T follicular helper cell (primary cell): ENCODE data around the gene CASK.
"Not testable (repeated sequence)": the region's sequence is repeated elsewhere in the genome, so short reads cannot be mapped to it uniquely, and the experiment has no call there.

Experiments
- DNase-seq: peaks from one replicate; pipeline ENCODE4 v3.0.0-alpha.2; 2020; ENCODE audit warnings: low read depth

CASK gene

GRCh38 chrX:41516456-41516855 lies 406.9 kb downstream of the CASK start:
- DNase-seq = no peak

DNA sequence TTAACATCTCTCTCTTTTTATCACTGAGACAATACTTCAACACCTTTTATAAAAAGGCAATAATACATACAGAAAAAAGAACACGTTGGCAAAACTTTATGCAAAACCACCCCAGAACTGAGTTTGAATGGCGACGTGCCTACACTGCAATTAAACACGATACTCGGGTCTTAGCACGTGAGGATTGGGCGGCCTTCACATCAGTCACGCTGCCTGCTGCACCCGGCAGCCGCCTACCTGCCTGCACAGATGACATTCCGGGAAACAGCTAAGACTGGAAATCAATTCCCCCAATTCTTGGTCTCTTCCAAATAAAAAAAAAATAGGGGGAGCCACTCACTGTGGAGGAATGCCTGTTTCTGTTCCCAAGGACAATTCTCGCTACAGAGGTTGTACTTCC lies 408.0 kb downstream of the CASK start:
- no peak for DNase-seq

GRCh38 chrX:41514179-41514578 lies 409.2 kb downstream of the CASK start:
- no peak for DNase-seq

DNA sequence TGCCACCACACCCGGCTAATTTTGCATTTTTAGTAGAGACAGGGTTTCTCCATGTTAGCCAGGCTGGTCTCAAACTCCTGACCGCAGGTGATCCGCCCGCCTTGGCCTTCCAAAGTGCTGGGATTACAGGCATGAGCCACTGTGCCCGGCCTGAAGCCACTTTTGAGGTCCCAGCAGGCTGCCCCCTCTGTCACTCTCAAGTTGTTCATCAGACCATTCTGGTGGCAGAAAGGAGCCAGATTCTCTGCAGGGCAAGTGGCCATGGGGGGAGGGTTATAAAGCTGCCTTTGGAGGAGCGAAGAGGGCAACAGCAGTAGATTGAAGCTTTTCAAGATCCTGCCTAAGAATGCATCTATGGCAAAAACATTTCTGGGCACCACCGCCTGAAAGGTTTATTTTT lies 410.5 kb downstream of the CASK start:
- not testable (repeated sequence) for DNase-seq

DNA sequence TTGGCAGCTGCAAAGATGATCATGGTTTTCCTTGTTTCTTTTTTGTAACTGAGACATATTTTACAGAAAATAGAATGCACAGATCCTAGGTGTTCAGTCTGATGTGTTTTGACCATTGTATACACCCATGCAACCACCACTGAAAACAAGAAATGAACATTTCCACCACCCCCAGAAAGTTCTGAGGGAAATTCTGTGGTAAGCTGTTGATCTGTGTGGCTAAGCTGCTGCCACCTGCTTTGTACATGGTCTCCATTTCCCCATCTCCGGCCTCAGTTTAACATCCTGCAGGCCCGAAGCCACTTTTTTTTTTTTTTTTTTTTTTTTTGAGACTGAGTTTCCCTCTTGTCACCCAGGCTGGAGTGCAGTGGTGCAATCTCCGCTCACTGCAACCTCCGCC lies 411.0 kb downstream of the CASK start:
- no peak for DNase-seq

- DNase-seq = no peak
Measured at GRCh38 chrX:41507919-41508318, 415.4 kb downstream of the CASK start.

DNA sequence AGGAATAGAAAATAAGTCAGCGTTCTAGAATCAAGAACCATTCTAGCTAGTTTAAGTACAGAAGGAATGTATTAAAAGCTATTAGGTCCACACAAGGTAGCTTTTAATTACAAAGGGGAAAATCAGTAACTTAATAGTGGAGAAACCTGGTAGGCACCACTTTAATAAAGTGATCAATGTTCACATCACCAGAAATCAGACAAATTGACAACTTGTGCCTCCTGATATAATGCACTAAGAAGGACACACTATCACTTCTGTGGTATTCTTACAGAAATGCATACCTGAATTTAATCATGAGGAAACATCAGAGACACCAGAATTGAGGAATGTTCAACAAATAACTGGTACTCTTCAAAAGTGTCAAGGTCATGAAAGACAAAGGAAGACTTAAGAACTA lies 421.4 kb downstream of the CASK start:
- DNase-seq = no peak

DNA sequence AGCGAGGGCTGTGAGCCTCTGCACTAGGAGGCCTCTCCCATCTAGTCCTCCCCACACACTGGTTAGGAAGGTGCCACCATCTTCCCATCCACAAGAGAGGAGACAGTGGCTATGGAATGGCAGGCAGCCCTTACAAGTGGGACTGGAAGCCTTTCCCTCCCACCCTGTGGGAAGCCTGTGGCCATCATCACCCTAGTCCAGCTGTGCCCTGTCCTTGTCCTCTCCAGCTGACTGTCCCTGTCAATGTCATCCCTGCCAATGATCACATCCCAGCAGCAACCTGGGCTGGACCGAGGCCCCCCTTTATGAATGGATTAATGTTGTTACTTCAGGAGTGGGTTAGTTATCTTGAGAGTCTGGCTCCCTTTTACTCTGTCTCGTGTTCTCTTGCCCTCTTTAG lies 423.4 kb downstream of the CASK start:
- no peak for DNase-seq

GRCh38 chrX:41499195-41499594 lies 424.2 kb downstream of the CASK start:
- no peak for DNase-seq

DNA sequence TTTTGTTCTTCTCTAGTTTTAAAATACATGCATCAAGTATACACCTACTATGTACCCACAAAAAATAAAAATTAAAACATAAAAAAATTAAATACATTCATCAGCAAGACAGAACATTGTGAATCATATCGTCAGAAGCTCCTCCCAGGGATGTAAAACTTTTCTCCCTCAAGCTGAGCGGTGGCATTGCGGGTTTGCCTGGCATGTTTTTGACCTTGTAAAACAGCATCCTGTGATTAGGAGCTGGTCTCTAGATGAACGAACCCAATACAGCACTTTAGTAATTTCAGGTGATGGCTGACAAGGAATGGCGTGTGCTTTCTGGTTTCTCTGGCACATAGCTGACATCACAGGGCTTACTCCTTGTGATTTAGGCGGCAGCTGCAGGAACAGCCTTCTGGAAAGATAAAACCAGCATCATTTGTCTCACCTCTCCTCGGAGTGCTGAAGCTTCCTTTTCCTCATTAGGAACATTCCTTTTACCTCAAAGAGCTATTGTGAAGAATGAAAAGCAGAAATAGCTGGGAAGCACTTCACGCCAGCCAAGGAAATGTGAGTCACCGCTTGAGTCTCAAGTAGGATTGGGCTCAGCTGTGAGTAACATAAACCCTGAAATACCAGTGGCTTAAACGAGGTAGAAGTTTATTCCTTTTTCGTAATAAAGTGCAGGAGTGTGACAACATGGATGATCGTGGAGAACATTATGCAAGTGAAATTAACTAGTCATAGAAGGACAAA lies 431.9 kb downstream of the CASK start:
- no peak for DNase-seq

DNA sequence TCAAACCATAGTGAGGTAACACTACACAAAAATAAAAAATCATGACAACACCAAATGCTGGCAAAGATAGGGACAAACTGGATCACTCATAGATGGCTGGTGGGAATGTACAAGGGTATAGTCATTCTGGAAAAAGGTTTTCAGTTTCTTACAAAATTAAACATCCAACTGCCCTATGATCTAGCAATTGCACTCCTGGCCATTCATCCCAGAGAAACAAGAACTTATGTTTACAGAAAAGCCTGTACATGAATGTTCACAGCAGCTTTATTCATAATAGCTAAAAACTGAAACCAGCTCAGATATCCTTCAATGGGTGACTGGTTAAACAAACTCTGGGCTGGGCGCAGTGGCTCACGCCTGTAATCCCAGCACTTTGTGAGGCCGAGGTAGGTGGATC lies 432.9 kb downstream of the CASK start:
- DNase-seq = no peak

DNA sequence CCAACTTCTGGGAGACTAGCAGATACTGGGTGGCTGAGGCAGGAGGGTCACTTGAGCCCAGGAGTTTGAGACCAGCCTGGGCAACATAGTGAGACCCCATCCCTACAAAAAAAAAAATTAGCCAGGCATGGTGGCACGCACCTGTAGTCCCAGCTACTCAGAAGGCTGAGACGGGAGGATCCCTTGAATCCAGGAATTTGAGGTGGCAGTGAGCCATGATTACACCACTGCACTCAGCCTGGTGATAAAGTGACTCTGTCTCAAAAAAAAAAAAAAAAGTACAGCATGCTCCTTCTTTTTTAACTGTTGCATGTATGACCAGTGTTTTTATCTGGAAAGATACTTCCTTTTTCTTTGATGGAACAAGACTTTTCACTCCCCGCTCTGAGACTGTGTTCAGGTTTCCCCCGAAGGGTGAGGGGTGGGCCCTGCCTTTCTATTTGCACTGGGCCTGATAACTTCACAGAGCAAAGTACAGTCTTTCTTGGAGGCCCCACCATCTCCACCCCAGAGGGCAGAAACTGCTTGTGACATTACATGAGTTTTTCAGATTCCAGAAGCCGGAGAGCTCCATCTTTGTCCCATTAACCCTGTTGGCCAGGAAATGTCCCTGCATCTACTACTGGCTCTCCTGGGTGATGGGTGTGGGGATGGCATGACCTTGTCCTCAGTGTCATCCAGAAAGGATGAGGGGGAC lies 441.1 kb downstream of the CASK start:
- no peak for DNase-seq

DNA sequence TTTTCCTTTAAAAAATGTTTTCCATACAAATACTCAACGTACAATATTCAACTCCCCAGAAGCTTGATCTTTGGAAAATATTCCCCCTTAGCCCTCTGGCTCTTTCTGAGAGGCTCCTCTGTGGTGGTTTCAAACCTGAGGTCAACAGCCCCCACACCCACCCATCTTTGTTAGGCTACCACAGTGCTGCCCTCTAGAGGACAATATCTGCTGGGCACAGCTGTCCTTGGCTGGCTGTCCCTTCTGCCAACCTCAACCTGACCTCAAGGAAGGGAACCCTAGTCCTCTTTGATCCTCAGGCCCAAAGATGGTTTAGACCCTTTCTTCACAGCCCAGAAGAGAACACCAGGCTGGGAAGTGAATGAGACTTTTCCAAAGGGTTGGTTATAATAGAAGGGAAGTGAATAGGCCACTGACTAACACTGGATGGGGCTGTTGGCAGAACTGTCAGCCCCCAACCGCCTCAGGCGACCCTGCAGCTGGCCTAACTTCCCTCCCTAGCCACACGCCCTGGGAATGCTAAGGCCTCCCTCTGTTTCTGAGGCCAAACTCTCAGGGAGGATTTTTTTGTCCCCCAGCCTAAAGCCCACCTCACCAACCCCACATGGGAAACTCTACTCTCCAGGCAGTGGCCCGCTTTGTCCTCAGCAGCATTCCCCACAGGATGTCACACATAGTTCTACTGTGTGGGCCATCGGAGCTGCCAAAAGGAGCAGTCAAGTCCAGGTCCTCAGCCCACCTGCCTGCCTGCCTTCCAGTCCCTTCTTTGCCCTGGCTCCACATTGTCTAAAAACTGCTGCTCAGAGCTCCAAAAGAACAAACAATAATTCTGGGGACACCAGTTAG lies 441.9 kb downstream of the CASK start:
- no peak for DNase-seq

GRCh38 chrX:41480508-41481260 lies 442.7 kb downstream of the CASK start:
- no peak for DNase-seq

GRCh38 chrX:41478381-41478911 lies 444.9 kb downstream of the CASK start:
- DNase-seq = no peak

- no peak for DNase-seq
Measured at GRCh38 chrX:41475591-41476241, 447.6 kb downstream of the CASK start.

DNA sequence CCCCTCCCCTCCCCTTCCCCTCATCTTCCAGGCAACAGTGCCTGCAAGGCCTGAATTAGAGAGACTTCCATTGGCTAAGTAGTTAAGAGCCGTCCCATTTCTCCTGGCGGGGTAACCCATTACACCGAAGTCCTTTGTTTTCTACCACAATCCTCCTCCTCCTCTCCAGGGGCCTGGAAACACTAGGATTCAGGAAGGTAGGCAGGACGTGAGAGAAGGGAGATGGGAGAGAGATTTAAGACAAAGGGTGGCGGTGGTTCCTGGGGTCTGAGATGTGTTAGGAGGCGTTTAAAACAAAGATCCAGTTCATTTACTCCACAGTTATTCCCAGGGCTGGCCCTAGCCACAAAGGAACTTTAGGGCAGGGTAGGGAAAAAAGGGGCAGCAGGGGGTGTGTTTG lies 448.2 kb downstream of the CASK start:
- DNase-seq = no peak

DNA sequence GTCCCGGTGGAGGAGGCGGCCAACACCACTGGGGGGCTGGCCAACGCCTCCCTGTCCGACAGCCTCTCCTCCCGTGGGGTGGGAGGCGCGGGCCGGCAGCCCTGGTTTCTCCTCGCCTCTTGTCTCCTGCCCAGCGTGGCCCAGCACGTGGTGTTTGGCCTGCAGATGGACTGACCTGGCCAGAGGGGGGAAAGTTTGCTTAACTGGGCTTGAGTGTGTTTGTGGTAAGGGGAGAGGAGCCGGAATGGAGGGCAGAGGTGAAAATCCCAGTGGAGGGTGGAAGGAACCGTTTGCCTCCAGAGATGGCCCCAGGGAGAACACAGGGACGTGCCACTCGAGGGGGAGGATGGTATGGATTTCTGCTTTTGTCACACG lies 448.6 kb downstream of the CASK start:
- DNase-seq = no peak

DNA sequence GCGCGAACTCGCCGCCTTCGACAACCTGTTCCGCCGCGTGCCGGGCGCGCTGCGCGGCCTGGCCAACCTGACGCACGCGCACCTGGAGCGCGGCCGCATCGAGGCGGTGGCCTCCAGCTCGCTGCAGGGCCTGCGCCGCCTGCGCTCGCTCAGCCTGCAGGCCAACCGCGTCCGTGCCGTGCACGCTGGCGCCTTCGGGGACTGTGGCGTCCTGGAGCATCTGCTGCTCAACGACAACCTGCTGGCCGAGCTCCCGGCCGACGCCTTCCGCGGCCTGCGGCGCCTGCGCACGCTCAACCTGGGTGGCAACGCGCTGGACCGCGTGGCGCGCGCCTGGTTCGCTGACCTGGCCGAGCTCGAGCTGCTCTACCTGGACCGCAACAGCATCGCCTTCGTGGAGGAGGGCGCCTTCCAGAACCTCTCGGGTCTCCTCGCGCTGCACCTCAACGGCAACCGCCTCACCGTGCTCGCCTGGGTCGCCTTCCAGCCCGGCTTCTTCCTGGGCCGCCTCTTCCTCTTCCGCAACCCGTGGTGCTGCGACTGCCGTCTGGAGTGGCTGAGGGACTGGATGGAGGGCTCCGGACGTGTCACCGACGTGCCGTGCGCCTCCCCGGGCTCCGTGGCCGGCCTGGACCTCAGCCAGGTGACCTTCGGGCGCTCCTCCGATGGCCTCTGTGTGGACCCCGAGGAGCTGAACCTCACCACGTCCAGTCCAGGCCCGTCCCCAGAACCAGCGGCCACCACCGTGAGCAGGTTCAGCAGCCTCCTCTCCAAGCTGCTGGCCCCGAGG lies 449.2 kb downstream of the CASK start:
- DNase-seq = no peak

- DNase-seq = no peak
Measured at GRCh38 chrX:41472231-41472815, 451.0 kb downstream of the CASK start.
